GM23338 (cell line): ENCODE measurements around the gene LIPG. TPM values are rescaled to one million over a fixed set of nuclear protein-coding genes. Genes with fewer than 3 reads are reported as not detected.

ENCODE experiments used
- ATAC-seq: fragments of 200-7000 bp; cut with Tn5 transposase; 3 replicates; pipeline ENCODE4 v1.9.1; 2020
- DNase-seq: peaks from one replicate; pipeline ENCODE4 v3.0.0-alpha.2; 2015; ENCODE audit warnings: low spot score
- H2AFZ ChIP-seq: fragments of 200-600 bp; sonication (generic); 2 replicates; pipeline ENCODE4 v1.8.0; 2016; ENCODE audit warnings: antibody characterized with exemption, mild to moderate bottlenecking, moderate library complexity
- H3F3A ChIP-seq: fragments of 200-600 bp; sonication (generic); replicated peaks from 2 replicates; pipeline ENCODE4 v1.8.0; 2017; ENCODE audit warnings: antibody characterized with exemption, mixed run types, low read depth
- H3K27ac ChIP-seq: fragments of 200-600 bp; sonication (generic); 2 replicates; pipeline ENCODE4 v1.6.1; 2016; ENCODE audit warnings: low read depth
- H3K27me3 ChIP-seq: fragments of 200-600 bp; sonication (generic); 2 replicates; pipeline ENCODE4 v1.8.0; 2016; ENCODE audit warnings: mild to moderate bottlenecking, mixed run types, moderate library complexity; ENCODE audit not compliant: insufficient read depth
- H3K36me3 ChIP-seq: fragments of 200-600 bp; sonication (generic); 2 replicates; pipeline ENCODE4 v1.8.0; 2016; ENCODE audit warnings: mild to moderate bottlenecking; ENCODE audit not compliant: insufficient read depth
- H3K4me1 ChIP-seq: fragments of 200-600 bp; sonication (generic); 2 replicates; pipeline ENCODE4 v1.8.0; 2016; ENCODE audit warnings: mild to moderate bottlenecking, moderate library complexity; ENCODE audit not compliant: insufficient read depth
- H3K4me2 ChIP-seq: fragments of 200-600 bp; sonication (generic); 2 replicates; pipeline ENCODE4 v1.7.1; 2017; ENCODE audit warnings: mixed run types
- H3K4me3 ChIP-seq: fragments of 200-600 bp; sonication (generic); 2 replicates; pipeline ENCODE4 v1.6.1; 2016; ENCODE audit warnings: mixed run types
- H3K79me2 ChIP-seq: fragments of 200-600 bp; sonication (generic); replicated peaks from 2 replicates; pipeline ENCODE4 v1.8.0; 2017; ENCODE audit warnings: mild to moderate bottlenecking; ENCODE audit not compliant: insufficient read depth
- H3K9me2 ChIP-seq: fragments of 200-600 bp; sonication (generic); 2 replicates; pipeline ENCODE4 v1.8.0; 2017; ENCODE audit not compliant: insufficient read depth
- H4K20me1 ChIP-seq: fragments of 200-600 bp; sonication (generic); replicated peaks from 2 replicates; pipeline ENCODE4 v1.8.0; 2017; ENCODE audit warnings: mild to moderate bottlenecking; ENCODE audit not compliant: insufficient read depth
- H3K27ac Mint-ChIP-seq: 2 replicates; pipeline ENCODE4 v1.8.0; 2020; ENCODE audit warnings: inconsistent platforms, mild to moderate bottlenecking, moderate library complexity, mixed read lengths
- H3K27me3 Mint-ChIP-seq: 3 replicates; pipeline ENCODE4 v1.8.0; 2022; ENCODE audit warnings: low read depth, mild to moderate bottlenecking, moderate library complexity, mixed read lengths, inconsistent platforms; ENCODE audit not compliant: insufficient read depth, poor library complexity
- H3K36me3 Mint-ChIP-seq: 3 replicates; pipeline ENCODE4 v1.8.0; 2021; ENCODE audit warnings: low read depth, mild to moderate bottlenecking, inconsistent platforms, moderate library complexity, mixed read lengths
- H3K4me1 Mint-ChIP-seq: 3 replicates; pipeline ENCODE4 v1.8.0; 2020; ENCODE audit warnings: mild to moderate bottlenecking, inconsistent platforms, mixed read lengths
- H3K4me3 Mint-ChIP-seq: 3 replicates; pipeline ENCODE4 v1.8.0; 2021; ENCODE audit warnings: moderate library complexity, mild to moderate bottlenecking, inconsistent platforms, mixed read lengths
- H3K9me3 Mint-ChIP-seq: 3 replicates; pipeline ENCODE4 v1.8.0; 2020; ENCODE audit warnings: moderate library complexity, mild to moderate bottlenecking, inconsistent platforms, mixed read lengths
- CREB1 ChIP-seq: fragments of 250-450 bp; sonication (Bioruptor Pico); IDR thresholded peaks from 2 replicates; pipeline ENCODE4 v1.5.0; 2020; ENCODE audit warnings: low read depth, mild to moderate bottlenecking, moderate library complexity
- CTCF ChIP-seq, 2 experiments: fragments of 200-600 bp in 1 of 2; sonication (generic) in 1 of 2; conservative IDR thresholded peaks; 2 replicates each; pipeline versions ENCODE4 v1.5.1 to v1.6.1; 2016 to 2017; ENCODE audit warnings: antibody characterized with exemption in 2 of 2, low read depth in 2 of 2, mild to moderate bottlenecking in 2 of 2, moderate library complexity in 1 of 2
- ETS1 ChIP-seq: IDR thresholded peaks from 2 replicates; pipeline ENCODE4 v1.6.1; 2016; ENCODE audit warnings: antibody characterized with exemption
- EZH2 ChIP-seq: fragments of 200-600 bp; sonication (generic); IDR thresholded peaks from one replicate; pipeline ENCODE4 v1.8.0; 2017; ENCODE audit warnings: antibody characterized with exemption, mild to moderate bottlenecking, low read depth; ENCODE audit not compliant: unreplicated experiment
- EZH2phosphoT487 ChIP-seq: fragments of 200-600 bp; sonication (generic); IDR thresholded peaks from one replicate; pipeline ENCODE4 v1.8.1; 2018; ENCODE audit warnings: antibody characterized with exemption; ENCODE audit not compliant: unreplicated experiment
- JUNB ChIP-seq: IDR thresholded peaks from one replicate; pipeline ENCODE4 v1.6.1; 2016; ENCODE audit warnings: antibody characterized with exemption; ENCODE audit not compliant: unreplicated experiment
- NANOG ChIP-seq: IDR thresholded peaks from 2 replicates; pipeline ENCODE4 v1.6.1; 2016; ENCODE audit warnings: antibody characterized with exemption, borderline replicate concordance
- POLR2AphosphoS5 ChIP-seq: IDR thresholded peaks from 2 replicates; pipeline ENCODE4 v1.6.1; 2016; ENCODE audit warnings: antibody characterized with exemption, low read depth
- REST ChIP-seq: IDR thresholded peaks from one replicate; pipeline ENCODE4 v1.6.1; 2018; ENCODE audit warnings: antibody characterized with exemption; ENCODE audit not compliant: unreplicated experiment
- STAT1 ChIP-seq: IDR thresholded peaks from one replicate; pipeline ENCODE4 v1.6.1; 2016; ENCODE audit warnings: antibody characterized with exemption; ENCODE audit not compliant: unreplicated experiment
- ZNF114 ChIP-seq: fragments of 250-450 bp; sonication (Bioruptor Pico); IDR thresholded peaks from 2 replicates; pipeline ENCODE4 v1.5.0; 2020; ENCODE audit warnings: mild to moderate bottlenecking, moderate library complexity
- ZNF331 ChIP-seq: fragments of 250-450 bp; sonication (Bioruptor Pico); IDR thresholded peaks from 2 replicates; pipeline ENCODE4 v1.5.0; 2020; ENCODE audit warnings: low read depth, mild to moderate bottlenecking, moderate library complexity
- ZNF462 ChIP-seq: fragments of 250-450 bp; sonication (Bioruptor Pico); IDR thresholded peaks from 2 replicates; pipeline ENCODE4 v1.5.0; 2020; ENCODE audit warnings: mild to moderate bottlenecking, moderate library complexity
- polyA plus RNA-seq: library from polyadenylated mRNA; unstranded; fragments of >200 nt; fragmentation: Nextera tagmentation; extraction: Ambion mirVana; gene quantifications from 2 replicates; pipeline ENCODE4 v1.2.1, GENCODE V29; 2016
- total RNA-seq: library from RNA; depleted of rRNA; stranded (reverse); fragments of >200 nt; shearing (Covaris generic); gene quantifications from 2 replicates; pipeline ENCODE4 v1.2.3, GENCODE V29; 2014

LIPG gene
- total and polyA plus RNA-seq, 2 experiments from 2014 or later, result 4.9 to 17.7 TPM

- no peaks in the 10 kb centered on the region for H3K36me3 Mint-ChIP-seq
- H3K9me2 ChIP-seq, result no peaks in the 10 kb centered on the region
- no peak overlapping the region for H3K27ac Mint-ChIP-seq
- H3K27ac ChIP-seq, result no peak overlapping the region
- no peaks in the 10 kb centered on the region for H3K36me3 ChIP-seq
- no peaks in the 10 kb centered on the region for H3F3A ChIP-seq
- H3K27me3 Mint-ChIP-seq, result peaks cover 4% of the 10 kb centered on the region
- ATAC-seq (no peak), DNase-seq (no peak)
- H3K4me1 Mint-ChIP-seq, result peaks cover 21% of the 10 kb centered on the region
- no peaks in the 10 kb centered on the region for H3K9me3 Mint-ChIP-seq
- no peaks in the 10 kb centered on the region for H4K20me1 ChIP-seq
- H3K4me3 ChIP-seq, result no peak overlapping the region
- no peak overlapping the region for H2AFZ ChIP-seq
- H3K79me2 ChIP-seq, result no peaks in the 10 kb centered on the region
- H3K4me3 Mint-ChIP-seq, result no peak overlapping the region
- TF ChIP-seq STAT1 (no peak), ZNF462 (no peak), NANOG (no peak), JUNB (no peak), ZNF331 (CRISPR knock-in tag) (no peak), POLR2AphosphoS5 (no peak), CTCF (conservative IDR thresholded peaks at IDR 0.05; ENCODE audit: low read depth in 2 of 2) (no peak), EZH2phosphoT487 (no peak), EZH2 (no peak), REST (no peak), ETS1 (no peak), ZNF114 (CRISPR knock-in tag) (no peak), CREB1 (no peak)
- no peaks in the 10 kb centered on the region for H3K27me3 ChIP-seq
- peaks cover 17% of the 10 kb centered on the region for H3K4me1 ChIP-seq
- H3K4me2 ChIP-seq, result no peak overlapping the region
These were observed 47.3 kb upstream of the LIPG start for GRCh38 chr18:49514577-49514976.
